PC-3 (cell line): Measurements from ENCODE around the gene AMELY. TPM values are rescaled to one million over a fixed set of nuclear protein-coding genes. Genes with fewer than 3 reads are reported as not detected.
"Not testable (repeated sequence)": the region's sequence is repeated elsewhere in the genome, so short reads cannot be mapped to it uniquely, and the experiment has no call there.

Experiments
- ATAC-seq: fragments of 200-7000 bp; cut with Tn5 transposase; 2 replicates; pipeline ENCODE4 v1.9.1; 2020; ENCODE audit warnings: mild to moderate bottlenecking, moderate library complexity
- BruUV-seq: library from RNA; stranded (reverse); fragments of 400-500 nt; replicated peaks from 2 replicates; lab custom pipeline; 2021; lab: Mats Ljungman, UMichigan
- CTCF ChIA-PET: fragments of 300-600 bp; sonication (Branson Sonifier 250); formaldehyde crosslinking; loops from one replicate; lab custom pipeline; 2022; ENCODE audit warnings: antibody characterized with exemption; lab: Charles Lee
- POLR2A ChIA-PET: fragments of 300-600 bp; sonication (Branson Sonifier 250); formaldehyde crosslinking; loops from one replicate; lab custom pipeline; 2022; ENCODE audit warnings: antibody characterized with exemption; ENCODE audit not compliant: unreplicated experiment; lab: Charles Lee
- DNase-seq: peaks from one replicate; pipeline ENCODE4 v3.0.0-alpha.2; 2015
- H2AFZ ChIP-seq: fragments of 300-600 bp; sonication (generic); 2 replicates; pipeline ENCODE4 v1.6.0; 2016; ENCODE audit warnings: antibody characterized with exemption, low read length
- H3F3A ChIP-seq: fragments of 300-600 bp; sonication (generic); one replicate; pipeline ENCODE4 v1.6.0; 2017; ENCODE audit warnings: antibody characterized with exemption, low read length, control low read depth, mild to moderate bottlenecking; ENCODE audit not compliant: unreplicated experiment
- H3K27ac ChIP-seq: fragments of 300-600 bp; sonication (generic); 2 replicates; pipeline ENCODE4 v1.5.1; 2016; ENCODE audit warnings: mild to moderate bottlenecking, low read length
- H3K27me3 ChIP-seq: fragments of 300-600 bp; sonication (generic); 2 replicates; pipeline ENCODE4 v1.6.1; 2016; ENCODE audit warnings: low read length, mixed read lengths
- H3K36me3 ChIP-seq: fragments of 300-600 bp; sonication (generic); 2 replicates; pipeline ENCODE4 v1.6.1; 2016; ENCODE audit warnings: low read depth, mixed run types, low read length, mixed read lengths
- H3K4me1 ChIP-seq: fragments of 300-600 bp; sonication (generic); 2 replicates; pipeline ENCODE4 v1.5.1; 2016; ENCODE audit warnings: low read length; ENCODE audit not compliant: insufficient read depth
- H3K4me2 ChIP-seq: fragments of 300-600 bp; sonication (generic); 2 replicates; pipeline ENCODE4 v1.6.0; 2016; ENCODE audit warnings: low read length
- H3K4me3 ChIP-seq: fragments of 300-600 bp; sonication (generic); 2 replicates; pipeline ENCODE4 v1.5.1; 2016; ENCODE audit warnings: mild to moderate bottlenecking, low read length, mixed read lengths
- H3K79me2 ChIP-seq: fragments of 300-600 bp; sonication (generic); 2 replicates; pipeline ENCODE4 v1.6.1; 2017; ENCODE audit warnings: low read length, mixed read lengths
- H3K9ac ChIP-seq: fragments of 300-600 bp; sonication (generic); 2 replicates; pipeline ENCODE4 v1.6.0; 2016; ENCODE audit warnings: mild to moderate bottlenecking, low read length
- H3K9me2 ChIP-seq: fragments of 300-600 bp; sonication (generic); replicated peaks from 2 replicates; pipeline ENCODE4 v1.6.1; 2016; ENCODE audit warnings: mixed run types, low read length, mixed read lengths
- H3K9me3 ChIP-seq: fragments of 300-600 bp; sonication (generic); 2 replicates; pipeline ENCODE4 v1.6.1; 2016; ENCODE audit warnings: low read length, mixed read lengths
- H4K20me1 ChIP-seq: fragments of 300-600 bp; sonication (generic); 2 replicates; pipeline ENCODE4 v1.6.1; 2016; ENCODE audit warnings: low read length, mixed read lengths
- CTCF ChIP-seq: fragments of 300-600 bp; sonication (generic); conservative IDR thresholded peaks from 2 replicates; pipeline ENCODE4 v1.5.1; 2017; ENCODE audit warnings: antibody characterized with exemption, low read depth, mild to moderate bottlenecking, low read length
- EZH2 ChIP-seq: fragments of 300-600 bp; sonication (generic); IDR thresholded peaks from one replicate; pipeline ENCODE4 v1.6.1; 2017; ENCODE audit warnings: antibody characterized with exemption, mild to moderate bottlenecking, low read length; ENCODE audit not compliant: unreplicated experiment
- EZH2phosphoT487 ChIP-seq: fragments of 300-600 bp; sonication (generic); IDR thresholded peaks from 2 replicates; pipeline ENCODE4 v1.6.1; 2018; ENCODE audit warnings: mild to moderate bottlenecking, antibody characterized with exemption, low read length, borderline replicate concordance
- intact Hi-C: fragments of 100-400 bp; cut with micrococcal nuclease; formaldehyde crosslinking; loops from 2 replicates; pipeline ENCODE4 v1.9.0; 2023
- total RNA-seq: library from RNA; depleted of rRNA; stranded (reverse); fragments of >200 nt; gene quantifications from 2 replicates; pipeline ENCODE4 v1.2.3, GENCODE V29; 2014; rRNA removed

The AMELY gene
- total RNA-seq, 1 experiment from 2014 or later = not detected

GRCh38 chrY:6894496-6894895 is 17.1 kb downstream of the AMELY start:
- Histone ChIP-seq H3F3A (no peaks in the 10 kb centered on the region), H3K27me3 (no peaks in the 10 kb centered on the region), H3K36me3 (no peaks in the 10 kb centered on the region), H3K9ac (no peak overlapping the region), H3K27ac (no peak overlapping the region), H3K4me3 (no peak overlapping the region), H3K9me3 (no peaks in the 10 kb centered on the region), H3K4me2 (no peak overlapping the region), H3K9me2 (no peaks in the 10 kb centered on the region), H2AFZ (no peak overlapping the region), H3K79me2 (no peaks in the 10 kb centered on the region), H3K4me1 (no peaks in the 10 kb centered on the region), H4K20me1 (no peaks in the 10 kb centered on the region)
- ChIA-PET POLR2A (no interaction called here), CTCF (no interaction called here)
- DNase-seq = no peak
- no TSS peak for BruUV-seq
- ATAC-seq = no peak
- no peak for TF ChIP-seq EZH2phosphoT487
- no peak for TF ChIP-seq CTCF
- no peak for TF ChIP-seq EZH2
- intact Hi-C loops = no loop called here

DNA sequence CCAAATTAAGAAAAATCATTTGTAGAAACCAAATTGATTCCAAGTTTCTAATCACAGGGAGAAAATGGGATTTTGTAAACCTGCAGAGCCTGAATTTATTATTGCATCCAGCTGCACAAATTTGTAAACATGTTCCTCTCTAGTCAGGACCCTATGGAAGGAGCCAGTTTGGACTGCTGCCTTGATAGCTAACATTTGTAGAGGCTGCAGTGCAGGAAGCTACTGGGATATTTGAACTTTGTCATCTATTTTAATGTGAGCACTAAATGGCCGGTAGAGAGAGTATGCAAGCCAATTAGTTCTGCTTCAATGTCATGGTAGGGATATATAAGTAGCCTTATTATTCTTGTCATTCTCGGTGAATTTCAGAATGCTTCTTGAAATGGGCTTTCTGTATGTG is 62.2 kb downstream of the AMELY start:
- Histone ChIP-seq H3K27ac (no peak overlapping the region), H3K4me2 (no peak overlapping the region), H3K9ac (no peak overlapping the region), H3K36me3 (no peaks in the 10 kb centered on the region), H3K27me3 (no peaks in the 10 kb centered on the region), H4K20me1 (no peaks in the 10 kb centered on the region), H2AFZ (no peak overlapping the region), H3K9me3 (no peaks in the 10 kb centered on the region), H3K4me3 (no peak overlapping the region), H3K79me2 (no peaks in the 10 kb centered on the region), H3F3A (no peaks in the 10 kb centered on the region), H3K9me2 (no peaks in the 10 kb centered on the region), H3K4me1 (no peaks in the 10 kb centered on the region)
- no peak for TF ChIP-seq EZH2phosphoT487
- no peak for TF ChIP-seq CTCF
- no peak for ATAC-seq
- no TSS peak for BruUV-seq
- no peak for DNase-seq
- ChIA-PET POLR2A (no interaction called here), CTCF (no interaction called here)
- intact Hi-C loops = no loop called here

DNA sequence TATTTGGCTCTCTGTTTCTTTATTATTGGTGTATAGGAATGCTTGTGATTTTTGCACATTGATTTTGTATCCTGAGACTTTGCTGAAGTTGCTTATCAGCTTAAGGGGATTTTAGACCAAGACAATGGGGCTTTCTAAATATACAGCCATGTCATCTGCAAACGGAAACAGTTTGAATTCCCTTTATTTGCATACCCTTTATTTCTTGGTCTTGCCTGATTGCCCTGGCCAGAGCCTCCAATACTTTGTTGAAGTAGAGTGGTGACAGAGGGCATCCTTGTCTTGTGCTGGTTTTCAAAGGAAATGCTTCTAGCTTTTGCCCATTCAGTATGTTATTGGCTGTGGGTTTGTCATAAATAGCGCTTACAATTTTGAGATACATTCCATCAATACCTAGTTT is 68.9 kb downstream of the AMELY start:
- BruUV-seq, H3K9ac ChIP-seq, H3K4me3 ChIP-seq, intact Hi-C loops, H2AFZ ChIP-seq, H3K27ac ChIP-seq, H3K27me3 ChIP-seq, CTCF ChIA-PET, H4K20me1 ChIP-seq, H3K9me2 ChIP-seq, H3F3A ChIP-seq, H3K4me1 ChIP-seq, H3K4me2 ChIP-seq, H3K79me2 ChIP-seq, ATAC-seq, H3K36me3 ChIP-seq, H3K9me3 ChIP-seq, POLR2A ChIA-PET, DNase-seq: not testable (repeated sequence)

Other genes starting within 250 kb of the AMELY start
- not detected in 2 replicates for gene TBL1Y, start 1.1 kb downstream of the AMELY start, total RNA-seq